Measurements from ENCODE around the gene USP20. TPM values are rescaled to one million over a fixed set of nuclear protein-coding genes. Genes with fewer than 3 reads are reported as not detected.

The USP20 gene
- total RNA-seq, 2 donors from 2014 or later = 24.4 to 25.8 TPM

- Histone ChIP-seq H3K9ac (ENCODE audit: extremely low read depth, low read length, poor library complexity, severe bottlenecking) (no peak overlapping the region), H3K4me1 (ENCODE audit: control insufficient read depth, insufficient read depth, low read length) (no peaks in the 10 kb centered on the region), H3K9me3 (ENCODE audit: control insufficient read depth, low read length) (no peaks in the 10 kb centered on the region), H3K4me3 (ENCODE audit: low read length) (no peak overlapping the region), H3K27me3 (ENCODE audit: control insufficient read depth, insufficient read depth, low read length, poor library complexity, severe bottlenecking) (no peaks in the 10 kb centered on the region), H3K36me3 (ENCODE audit: control insufficient read depth, insufficient read depth, low read length) (peaks cover 42% of the 10 kb centered on the region), H3K27ac (ENCODE audit: low read depth, low read length) (no peak overlapping the region)
- Mint-ChIP-seq H3K4me3 (no peak overlapping the region), H3K27me3 (ENCODE audit: insufficient read depth) (no peaks in the 10 kb centered on the region), H3K9me3 (peaks cover 2% of the 10 kb centered on the region), H3K4me1 (no peaks in the 10 kb centered on the region), H3K27ac (no peak overlapping the region), H3K36me3 (ENCODE audit: low read depth) (peaks cover 54% of the 10 kb centered on the region)
- 94 to 100% methylated on average over 3 of the region's 4 CpGs for WGBS, 2 experiments (ENCODE audit: insufficient coverage in 1 of 2, insufficient read length in 1 of 2)
- no peak for TF ChIP-seq CTCF (conservative IDR thresholded peaks at IDR 0.05)
- no peak for DNase-seq
Measured at GRCh38 chr9:129904734-129905133, 69.5 kb downstream of the USP20 start.

DNA sequence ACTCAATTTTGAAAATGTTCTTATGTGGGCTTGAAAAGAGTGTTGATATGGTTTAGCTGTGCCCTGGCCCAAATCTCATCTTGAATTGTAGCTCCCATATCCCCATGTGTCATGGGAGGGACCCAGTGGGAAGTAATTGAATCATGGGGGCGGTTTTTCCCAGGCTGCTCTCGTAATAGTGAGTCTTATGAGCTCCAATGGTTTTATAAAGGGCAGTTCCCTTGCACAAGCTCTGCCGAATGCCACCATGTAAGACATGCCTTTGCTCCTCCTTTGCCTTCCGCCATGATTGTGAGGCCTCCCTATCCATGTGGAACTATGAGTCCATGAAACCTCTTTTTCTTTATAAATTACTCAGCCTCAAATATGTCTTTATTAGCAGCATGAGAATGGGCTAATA lies 71.0 kb downstream of the USP20 start:
- no peak overlapping the region for H3K4me3 Mint-ChIP-seq
- no peak for DNase-seq
- Histone ChIP-seq H3K27me3 (ENCODE audit: control insufficient read depth, insufficient read depth, low read length, poor library complexity, severe bottlenecking) (no peaks in the 10 kb centered on the region), H3K36me3 (ENCODE audit: control insufficient read depth, insufficient read depth, low read length) (peaks cover 34% of the 10 kb centered on the region), H3K9me3 (ENCODE audit: control insufficient read depth, low read length) (no peaks in the 10 kb centered on the region), H3K27ac (ENCODE audit: low read depth, low read length) (no peak overlapping the region), H3K9ac (ENCODE audit: extremely low read depth, low read length, poor library complexity, severe bottlenecking) (no peak overlapping the region), H3K4me1 (ENCODE audit: control insufficient read depth, insufficient read depth, low read length) (no peaks in the 10 kb centered on the region), H3K4me3 (ENCODE audit: low read length) (no peak overlapping the region)
- peaks cover 44% of the 10 kb centered on the region for H3K36me3 Mint-ChIP-seq (ENCODE audit: low read depth)
- no peaks in the 10 kb centered on the region for H3K27me3 Mint-ChIP-seq (ENCODE audit: insufficient read depth)
- H3K9me3 Mint-ChIP-seq = peaks cover 2% of the 10 kb centered on the region
- H3K27ac Mint-ChIP-seq = no peak overlapping the region
- WGBS, 2 experiments (ENCODE audit: insufficient coverage in 1 of 2, insufficient read length in 1 of 2) = 92 to 96% methylated on average over 3 to 4 of the region's 4 CpGs
- TF ChIP-seq CTCF (conservative IDR thresholded peaks at IDR 0.05) = no peak
- no peaks in the 10 kb centered on the region for H3K4me1 Mint-ChIP-seq

- 96 to 100% methylated on average over 3 to 4 of the region's 4 CpGs for WGBS, 2 experiments (ENCODE audit: insufficient coverage in 1 of 2, insufficient read length in 1 of 2)
- no peaks in the 10 kb centered on the region for H3K4me1 Mint-ChIP-seq
- Histone ChIP-seq H3K4me3 (ENCODE audit: low read length) (no peak overlapping the region), H3K9ac (ENCODE audit: extremely low read depth, low read length, poor library complexity, severe bottlenecking) (no peak overlapping the region), H3K9me3 (ENCODE audit: control insufficient read depth, low read length) (no peaks in the 10 kb centered on the region), H3K27me3 (ENCODE audit: control insufficient read depth, insufficient read depth, low read length, poor library complexity, severe bottlenecking) (no peaks in the 10 kb centered on the region), H3K27ac (ENCODE audit: low read depth, low read length) (no peak overlapping the region), H3K4me1 (ENCODE audit: control insufficient read depth, insufficient read depth, low read length) (peaks cover 3% of the 10 kb centered on the region), H3K36me3 (ENCODE audit: control insufficient read depth, insufficient read depth, low read length) (peaks cover 27% of the 10 kb centered on the region)
- no peak overlapping the region for H3K4me3 Mint-ChIP-seq
- TF ChIP-seq CTCF (conservative IDR thresholded peaks at IDR 0.05) = no peak
- no peaks in the 10 kb centered on the region for H3K27me3 Mint-ChIP-seq (ENCODE audit: insufficient read depth)
- H3K27ac Mint-ChIP-seq = no peak overlapping the region
- no peak for DNase-seq
- peaks cover 2% of the 10 kb centered on the region for H3K9me3 Mint-ChIP-seq
- H3K36me3 Mint-ChIP-seq (ENCODE audit: low read depth) = peaks cover 39% of the 10 kb centered on the region
Measured at GRCh38 chr9:129907201-129907600, 71.9 kb downstream of the USP20 start.
